HepG2 (cell line): Measurements from ENCODE around the gene LMAN1L.

Source experiments
- CTCF ChIP-seq: sonication (generic); formaldehyde crosslinking; IDR thresholded peaks from 2 replicates; pipeline ENCODE4 v1.5.0; 2020; ENCODE audit warnings: mild to moderate bottlenecking, missing genetic modification reagents, moderate library complexity
- GABPA ChIP-seq, 2 experiments: IDR thresholded peaks; 2 replicates each; pipeline ENCODE4 v1.6.1; 2011 to 2016; ENCODE audit warnings: low read depth in 2 of 2, low read length in 1 of 2, missing biosample characterization in 1 of 2, missing genetic modification characterization in 1 of 2
- GABPB1 ChIP-seq: IDR thresholded peaks from 2 replicates; pipeline ENCODE4 v1.6.1; 2016; ENCODE audit warnings: mild to moderate bottlenecking, missing genetic modification reagents, moderate library complexity, missing compliant biosample characterization
- JUNB ChIP-seq: sonication (generic); formaldehyde crosslinking; IDR thresholded peaks from 2 replicates; pipeline ENCODE4 v1.8.0; 2022; ENCODE audit warnings: missing genetic modification reagents, mild to moderate bottlenecking, borderline replicate concordance
- LCORL ChIP-seq, 2 experiments: fragments of 450-650 bp in 1 of 2; sonication (generic) in 1 of 2; formaldehyde crosslinking in 1 of 2; IDR thresholded peaks; 2 replicates each; pipeline versions ENCODE4 v1.5.0 to v1.6.1; 2017 to 2020; ENCODE audit warnings: antibody characterized with exemption in 1 of 2, missing genetic modification reagents in 1 of 2
- POLR2A ChIP-seq, 2 experiments: IDR thresholded peaks; 2 replicates each; pipeline ENCODE4 v1.6.1; 2011; ENCODE audit warnings: low read depth in 2 of 2, low read length in 2 of 2, mild to moderate bottlenecking in 1 of 2, moderate library complexity in 1 of 2; ENCODE audit not compliant: insufficient read depth in 1 of 2
- ZBTB46 ChIP-seq: sonication (generic); formaldehyde crosslinking; IDR thresholded peaks from 2 replicates; pipeline ENCODE4 v1.4.0; 2020; ENCODE audit warnings: mild to moderate bottlenecking, missing genetic modification reagents, borderline replicate concordance
- ZNF749 ChIP-seq: sonication (generic); formaldehyde crosslinking; IDR thresholded peaks from 2 replicates; pipeline ENCODE4 v1.8.0; 2022; ENCODE audit warnings: mild to moderate bottlenecking, missing genetic modification reagents, moderate library complexity, borderline replicate concordance
- ZNF879 ChIP-seq: sonication (generic); formaldehyde crosslinking; IDR thresholded peaks from 2 replicates; pipeline ENCODE4 v1.8.1; 2023; ENCODE audit warnings: missing genetic modification reagents

- TF ChIP-seq LCORL (IDR thresholded peaks at IDR 0.05) (no peak), LCORL (CRISPR knock-in tag; IDR thresholded peaks at IDR 0.05) (no peak), GABPB1 (peak; percentile 39; the same call in 1 of the 2 replicates), CTCF (CRISPR knock-in tag) (peak; percentile 97), ZNF749 (no peak), ZBTB46 (CRISPR knock-in tag) (no peak), GABPA (IDR thresholded peaks at IDR 0.05; ENCODE audit: low read depth, low read length) (no peak), GABPA (CRISPR knock-in tag; IDR thresholded peaks at IDR 0.05; ENCODE audit: low read depth) (no peak), ZNF879 (CRISPR knock-in tag) (no peak), JUNB (CRISPR knock-in tag) (no peak), POLR2A (IDR thresholded peaks at IDR 0.05; ENCODE audit: insufficient read depth in 1 of 2, low read depth in 2 of 2, low read length in 2 of 2) (no peak; a peak in 1 of 4 replicates)
Measured at GRCh38 chr15:74799856-74800558, 12.6 kb upstream of the LMAN1L start.
